ENCODE measurements around the gene SARDH. TPM values are rescaled to one million over a fixed set of nuclear protein-coding genes. Genes with fewer than 3 reads are reported as not detected.

The SARDH gene
- polyA plus RNA-seq, 3 donors = not detected

- Histone ChIP-seq H3K4me3 (replicated peaks in 1 of 3; ENCODE audit: low read depth in 2 of 3, low read length in 3 of 3) (no peak overlapping the region), H3K4me2 (replicated peaks; ENCODE audit: extremely low read depth, low read length, poor library complexity, severe bottlenecking) (no peak overlapping the region), H3K9me3 (replicated peaks in 1 of 2; ENCODE audit: control insufficient read depth in 1 of 2, insufficient read depth in 1 of 2, low read length in 2 of 2) (no peaks in the 10 kb centered on the region), H3K4me1 (ENCODE audit: control insufficient read depth in 1 of 2, insufficient read depth in 2 of 2, low read length in 2 of 2) (no peaks in the 10 kb centered on the region), H4K20me1 (ENCODE audit: insufficient read depth, low read length) (no peaks in the 10 kb centered on the region), H3K27ac (ENCODE audit: low read depth in 1 of 2, low read length in 2 of 2) (no peak overlapping the region), H3K36me3 (replicated peaks in 1 of 2; ENCODE audit: control insufficient read depth in 1 of 2, insufficient read depth in 2 of 2, low read length in 2 of 2) (no peaks in the 10 kb centered on the region), H3K9ac (ENCODE audit: insufficient read depth, low read length, poor library complexity, severe bottlenecking) (no peak overlapping the region), H2AFZ (ENCODE audit: insufficient read depth, low read depth, low read length, poor library complexity, severe bottlenecking) (no peak overlapping the region), H3K27me3 (ENCODE audit: control insufficient read depth in 2 of 2, insufficient read depth in 2 of 2, low read length in 2 of 2) (no peaks in the 10 kb centered on the region), H3K79me2 (ENCODE audit: insufficient read depth, low read length) (no peaks in the 10 kb centered on the region)
- intact Hi-C loops (cut with micrococcal nuclease) = no loop called here
- 93% methylated on average over 27 of the region's 35 CpGs for WGBS (ENCODE audit: insufficient coverage)
- H3K4me1 Mint-ChIP-seq = no peaks in the 10 kb centered on the region
- no peak for DNase-seq
- H3K9me3 Mint-ChIP-seq = peaks cover 0 to 2% (median 0%) of the 10 kb centered on the region in 7 donors
- no peak for TF ChIP-seq CTCF (IDR thresholded peaks at IDR 0.05)
- H3K27me3 Mint-ChIP-seq (ENCODE audit: low read depth in 3 of 3) = peaks cover 2 to 7% (median 3%) of the 10 kb centered on the region in 3 donors
- H3K27ac Mint-ChIP-seq = no peak overlapping the region
- no peaks in the 10 kb centered on the region for H3K36me3 Mint-ChIP-seq
- H3K4me3 Mint-ChIP-seq = no peak overlapping the region
These were observed 58.6 kb downstream of the SARDH start for GRCh38 chr9:133679466-133680061.

GRCh38 chr9:133679056-133679455, 59.1 kb downstream of the SARDH start:
- Histone ChIP-seq H2AFZ (ENCODE audit: insufficient read depth, low read depth, low read length, poor library complexity, severe bottlenecking) (no peak overlapping the region), H3K36me3 (replicated peaks in 1 of 2; ENCODE audit: control insufficient read depth in 1 of 2, insufficient read depth in 2 of 2, low read length in 2 of 2) (no peaks in the 10 kb centered on the region), H4K20me1 (ENCODE audit: insufficient read depth, low read length) (no peaks in the 10 kb centered on the region), H3K9ac (ENCODE audit: insufficient read depth, low read length, poor library complexity, severe bottlenecking) (no peak overlapping the region), H3K27ac (ENCODE audit: low read depth in 1 of 2, low read length in 2 of 2) (no peak overlapping the region), H3K4me2 (replicated peaks; ENCODE audit: extremely low read depth, low read length, poor library complexity, severe bottlenecking) (no peak overlapping the region), H3K4me1 (ENCODE audit: control insufficient read depth in 1 of 2, insufficient read depth in 2 of 2, low read length in 2 of 2) (no peaks in the 10 kb centered on the region), H3K9me3 (replicated peaks in 1 of 2; ENCODE audit: control insufficient read depth in 1 of 2, insufficient read depth in 1 of 2, low read length in 2 of 2) (no peaks in the 10 kb centered on the region), H3K79me2 (ENCODE audit: insufficient read depth, low read length) (no peaks in the 10 kb centered on the region), H3K4me3 (replicated peaks in 1 of 3; ENCODE audit: low read depth in 2 of 3, low read length in 3 of 3) (no peak overlapping the region), H3K27me3 (ENCODE audit: control insufficient read depth in 2 of 2, insufficient read depth in 2 of 2, low read length in 2 of 2) (no peaks in the 10 kb centered on the region)
- 76% methylated on average over 13 of the region's 15 CpGs for WGBS (ENCODE audit: insufficient coverage)
- intact Hi-C loops (cut with micrococcal nuclease) = no loop called here
- no peaks in the 10 kb centered on the region for H3K4me1 Mint-ChIP-seq
- no peak overlapping the region for H3K4me3 Mint-ChIP-seq
- peaks cover 0 to 7% (median 3%) of the 10 kb centered on the region in 3 donors for H3K27me3 Mint-ChIP-seq (ENCODE audit: low read depth in 3 of 3)
- no peak for TF ChIP-seq CTCF (IDR thresholded peaks at IDR 0.05)
- H3K36me3 Mint-ChIP-seq = no peaks in the 10 kb centered on the region
- H3K27ac Mint-ChIP-seq = no peak overlapping the region
- DNase-seq = no peak
- H3K9me3 Mint-ChIP-seq = peaks cover 0 to 2% (median 0%) of the 10 kb centered on the region in 7 donors
